HG03039 (cell line): Measurements from ENCODE around the gene OSCP1.

ENCODE experiments used
- ATAC-seq: cut with Tn5 transposase; IDR thresholded peaks from one replicate; pipeline ENCODE4 v1.9.1; 2021; ENCODE audit warnings: mild to moderate bottlenecking, moderate library complexity; ENCODE audit not compliant: unreplicated experiment

Gene OSCP1

GRCh38 chr1:36475341-36475740 is 25.1 kb upstream of the OSCP1 start:
- no peak for ATAC-seq

DNA sequence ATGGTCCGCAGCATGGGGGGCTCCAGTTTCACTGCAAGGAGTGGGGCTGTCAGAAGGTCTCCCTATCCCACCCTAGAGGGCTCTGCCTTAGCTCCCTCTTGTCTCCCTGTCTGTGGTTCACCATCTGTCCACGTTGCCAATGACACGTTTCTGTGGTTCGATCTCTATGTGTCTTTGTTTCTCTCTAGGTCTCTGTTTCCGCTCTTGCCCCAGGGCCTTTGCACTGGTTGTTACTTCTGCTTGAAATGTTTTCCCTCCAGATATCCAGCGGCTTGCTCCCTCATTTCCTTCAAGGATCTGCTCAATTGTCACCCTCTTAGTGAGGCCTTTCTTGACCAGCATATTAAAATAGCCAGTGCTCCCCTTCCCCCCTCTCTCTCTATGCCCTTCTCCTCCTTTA is 22.4 kb upstream of the OSCP1 start:
- ATAC-seq, result no peak

- ATAC-seq, result no peak
Measured at GRCh38 chr1:36471830-36472641, 21.8 kb upstream of the OSCP1 start.

DNA sequence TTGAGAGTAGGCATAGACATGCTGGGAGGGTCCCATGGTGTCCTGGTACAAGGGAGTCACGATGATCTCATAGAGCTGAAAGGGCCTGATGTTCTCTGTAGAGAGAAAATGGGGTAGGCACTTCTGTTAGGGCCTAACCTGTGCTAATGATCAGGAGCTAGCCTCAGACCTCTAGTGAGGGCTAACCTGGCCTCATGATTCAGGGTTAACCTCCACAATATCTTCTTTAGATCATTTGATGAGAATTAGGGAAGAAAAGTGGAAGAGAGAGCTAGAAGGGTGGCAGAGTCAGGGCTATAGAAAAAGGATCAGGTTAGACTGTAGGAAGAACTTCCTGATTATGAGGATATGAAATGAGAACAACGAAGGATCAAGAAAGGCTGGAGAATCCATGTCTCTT is 18.9 kb upstream of the OSCP1 start:
- ATAC-seq, result no peak

GRCh38 chr1:36467700-36468455 is 17.6 kb upstream of the OSCP1 start:
- ATAC-seq, result no peak

DNA sequence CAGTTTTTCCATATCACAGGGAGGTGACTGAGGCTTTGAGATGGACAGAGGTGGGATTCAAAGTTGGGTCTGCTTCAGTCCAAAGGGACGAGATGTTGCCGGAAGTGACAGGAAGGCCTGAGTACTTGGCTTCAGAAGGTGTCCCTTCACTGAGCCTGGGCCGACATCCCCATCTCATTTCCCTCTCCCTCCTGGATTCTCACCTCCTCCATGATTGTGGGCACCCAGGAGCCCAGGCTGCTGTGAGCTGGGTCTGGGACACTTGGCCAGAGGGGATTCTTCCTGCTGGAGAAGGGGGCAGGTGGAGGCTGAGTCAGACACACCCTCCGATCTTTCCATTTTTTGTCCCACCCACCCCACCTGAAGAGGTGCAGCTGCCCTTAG is 16.8 kb upstream of the OSCP1 start:
- no peak for ATAC-seq

DNA sequence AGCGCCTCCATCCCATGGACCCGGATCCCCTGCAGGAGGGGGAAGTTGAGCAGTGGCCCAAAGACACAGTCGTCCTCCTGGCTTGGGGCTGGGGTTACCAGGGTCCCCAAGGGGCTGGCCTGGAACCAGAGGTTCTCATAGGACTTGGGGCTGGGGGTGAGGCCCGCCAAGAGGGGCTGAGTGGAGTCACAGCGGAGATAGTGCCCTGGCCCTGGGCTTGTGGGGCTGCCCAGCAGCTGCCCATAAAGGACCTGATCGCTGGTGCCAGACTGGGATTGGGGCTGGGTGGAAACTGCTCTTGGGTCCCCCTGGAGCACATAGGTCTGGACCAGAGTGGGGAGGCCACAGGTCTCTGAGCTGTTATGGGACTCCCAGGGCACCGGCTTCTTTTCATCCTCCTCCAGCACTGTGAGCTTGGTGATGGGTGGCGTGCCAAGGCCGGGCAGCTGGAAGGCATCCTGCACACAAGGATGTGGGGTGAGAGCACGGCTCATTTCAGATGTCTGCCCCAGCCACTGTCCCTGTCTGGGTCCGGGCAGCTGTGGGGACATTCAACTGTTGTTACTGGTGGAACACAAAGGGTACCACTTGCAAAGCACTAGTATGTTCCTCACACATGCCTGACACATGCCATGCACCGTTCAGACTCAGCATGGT is 16.2 kb upstream of the OSCP1 start:
- no peak for ATAC-seq

GRCh38 chr1:36465731-36466369 is 15.6 kb upstream of the OSCP1 start:
- no peak for ATAC-seq

- ATAC-seq, result peak; percentile 26
Measured at GRCh38 chr1:36464605-36465393, 14.5 kb upstream of the OSCP1 start.

GRCh38 chr1:36463803-36464604 is 13.8 kb upstream of the OSCP1 start, which contains the start of gene MRPS15:
TSS of gene MRPS15 (minus strand) at chr1:36464384. CDS start at chr1:36464275, 109 bp downstream.
- peak; percentile 86 for ATAC-seq

DNA sequence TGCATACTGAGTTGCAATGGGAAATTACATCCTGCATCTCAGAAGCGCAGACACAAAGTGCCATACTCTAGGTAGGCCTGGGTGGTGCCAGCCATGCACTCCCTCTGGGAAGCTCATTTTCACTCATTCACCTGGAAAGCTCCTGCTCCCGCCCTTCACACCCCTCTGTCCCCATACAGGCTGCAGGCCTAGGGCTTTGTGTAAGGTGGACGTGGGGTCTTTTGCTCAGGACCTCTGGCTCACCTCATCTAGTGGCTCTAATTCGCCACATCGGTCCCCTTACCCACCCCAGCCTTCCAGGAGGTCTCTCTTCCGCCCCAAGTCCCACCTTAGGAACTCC is 13.2 kb upstream of the OSCP1 start:
- ATAC-seq, result peak; percentile 2

- no peak for ATAC-seq
Measured at GRCh38 chr1:36458910-36459309, 8.7 kb upstream of the OSCP1 start.

GRCh38 chr1:36457691-36458090 is 7.4 kb upstream of the OSCP1 start:
- no peak for ATAC-seq

DNA sequence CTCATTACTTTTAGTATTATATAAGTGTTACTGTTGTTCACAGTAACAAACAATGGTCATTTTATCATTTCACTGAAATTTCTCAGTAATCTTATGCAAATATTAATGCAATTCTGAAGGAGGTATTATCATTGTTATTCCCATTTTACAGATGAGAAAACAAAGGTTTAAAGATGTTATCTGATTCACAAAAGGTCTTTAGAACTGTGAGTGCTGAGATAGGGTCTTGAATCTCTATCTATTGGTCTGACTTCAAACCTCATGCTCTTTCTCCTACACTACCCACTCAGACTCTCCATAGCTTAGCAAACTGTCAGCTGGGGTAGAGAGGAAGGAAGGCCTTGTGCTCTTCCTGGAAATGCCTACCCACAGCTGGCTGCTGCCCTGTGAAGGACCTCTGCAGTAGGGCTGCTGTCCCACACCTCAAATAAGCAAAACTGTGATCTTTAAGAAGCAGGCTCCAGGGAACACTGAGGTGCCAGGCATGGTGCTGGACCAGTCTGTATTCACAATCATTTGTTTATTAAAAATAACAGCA is 6.2 kb upstream of the OSCP1 start:
- ATAC-seq, result no peak

DNA sequence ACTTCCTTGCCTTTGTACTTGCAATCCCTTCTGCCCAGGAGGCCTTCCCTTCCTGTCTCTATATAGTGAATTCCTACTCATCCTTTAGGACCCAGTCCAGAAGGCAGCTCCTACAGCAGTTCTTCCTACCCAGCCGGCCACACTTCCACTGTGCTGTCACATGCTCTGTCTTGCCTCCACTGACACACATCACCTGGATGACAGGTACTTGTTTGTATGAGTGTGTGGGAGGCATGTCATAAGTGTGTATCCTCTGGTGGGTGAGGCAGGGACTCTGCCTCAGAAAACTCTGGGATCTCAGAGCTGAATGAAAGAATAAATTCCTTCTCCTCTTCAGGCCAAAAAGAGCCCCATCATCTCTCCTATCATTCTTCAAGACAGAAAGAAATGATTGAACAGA is 5.1 kb upstream of the OSCP1 start:
- no peak for ATAC-seq

DNA sequence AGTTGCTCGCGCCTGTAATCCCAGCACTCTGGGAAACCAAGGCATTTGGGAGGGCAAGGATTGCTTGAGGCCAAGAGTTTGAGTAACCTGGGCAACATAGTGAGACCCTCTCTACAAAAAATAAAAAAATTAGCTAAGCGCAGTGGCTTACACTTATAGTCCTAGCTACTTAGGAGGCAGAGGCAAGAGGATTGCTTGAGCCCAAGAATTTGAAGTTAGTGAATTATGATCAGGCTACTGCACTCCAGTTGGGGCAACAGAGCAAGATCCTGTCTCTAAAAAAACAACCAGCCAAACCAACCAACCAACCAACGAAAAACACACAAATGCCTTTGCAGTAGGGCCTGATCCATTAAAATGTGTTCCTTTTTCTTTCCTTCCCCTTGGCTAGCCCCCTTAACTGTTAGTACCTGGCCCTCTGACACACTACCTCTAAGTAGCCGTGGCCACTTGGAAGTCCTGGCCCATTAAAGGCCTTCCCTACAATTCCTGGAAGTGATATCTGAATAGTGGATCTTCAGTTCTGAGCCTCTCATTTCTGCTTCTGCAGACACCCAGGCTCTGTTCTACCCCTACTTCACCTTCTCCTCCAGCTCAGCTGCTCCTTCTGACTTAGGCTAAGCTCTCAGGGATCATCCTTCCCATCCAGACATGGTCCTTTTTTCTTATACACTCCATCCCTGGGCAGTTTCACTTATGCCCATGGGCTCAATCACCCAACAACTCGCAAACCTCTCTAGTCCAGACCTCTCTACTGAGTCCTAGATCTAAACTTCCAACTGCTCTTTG is 3.5 kb upstream of the OSCP1 start:
- no peak for ATAC-seq

DNA sequence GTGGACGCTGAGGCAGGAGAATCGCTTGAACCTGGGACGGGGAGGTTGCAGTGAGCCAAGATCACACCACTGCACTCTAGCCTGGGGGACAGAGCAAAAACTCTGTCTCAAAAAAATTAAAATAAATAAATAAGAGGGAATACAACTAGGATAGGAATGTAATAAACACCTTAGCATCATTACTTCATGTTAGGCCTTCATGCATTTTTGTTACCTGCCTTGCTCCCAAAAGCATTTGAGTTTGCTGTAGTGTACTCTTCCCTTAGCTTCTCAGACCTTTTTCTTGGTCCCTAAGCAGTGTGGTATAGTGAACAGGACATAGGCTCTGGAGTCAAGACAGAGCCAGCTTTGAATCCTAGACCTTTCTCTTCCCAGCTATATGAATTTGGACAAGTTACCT is 2.8 kb upstream of the OSCP1 start:
- ATAC-seq, result no peak

DNA sequence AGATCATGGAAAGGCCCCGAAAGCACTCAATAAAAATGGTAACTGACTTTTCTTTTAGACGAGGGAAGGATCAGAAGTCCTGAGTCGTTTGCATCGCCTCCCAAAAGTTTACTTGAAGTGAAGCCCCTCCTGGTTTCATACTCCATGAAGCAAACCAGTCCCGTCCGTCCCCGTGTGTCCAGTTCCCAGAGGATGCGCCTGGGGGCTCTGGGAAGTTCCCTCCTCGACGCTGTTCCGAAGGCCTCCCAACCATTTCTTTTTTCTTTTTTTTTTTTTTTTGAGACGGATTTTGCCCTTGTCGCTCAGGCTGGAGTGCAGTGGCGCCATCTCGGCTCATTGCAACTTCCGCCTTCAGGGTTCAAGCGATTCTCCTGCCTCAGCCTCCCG is 661 bp upstream of the OSCP1 start:
- no peak for ATAC-seq
